Esophagus squamous epithelium (tissue), 5 donors: ENCODE results near the gene ANKRD11. TPM values are rescaled to one million over a fixed set of nuclear protein-coding genes. Genes with fewer than 3 reads are reported as not detected.

Experiments used
- DNase-seq: peaks from one replicate; lab custom pipeline; 2025; lab: John Stamatoyannopoulos, UW
- H3K27ac ChIP-seq, 4 donors: fragments of 200-600 bp; sonication (generic); one replicate each; pipeline ENCODE4 v1.5.1; 2016 to 2019; ENCODE audit warnings: mild to moderate bottlenecking in 1 of 4
- H3K27me3 ChIP-seq, 4 donors: fragments of 200-600 bp; sonication (generic); 1 replicate in 3 of 4; 2 replicates in 1 of 4; pipeline versions ENCODE4 v1.5.1 to v1.6.0; 2017 to 2021; ENCODE audit warnings: antibody characterized with exemption in 1 of 4
- H3K36me3 ChIP-seq, 3 donors: fragments of 200-600 bp; sonication (generic); one replicate each; pipeline ENCODE4 v1.5.1; 2016 to 2019
- H3K4me1 ChIP-seq, 3 donors: fragments of 200-600 bp; sonication (generic); one replicate each; pipeline ENCODE4 v1.5.1; 2017 to 2019
- H3K4me3 ChIP-seq, 4 donors: fragments of 200-600 bp; sonication (generic); 1 replicate in 3 of 4; 2 replicates in 1 of 4; pipeline ENCODE4 v1.5.1; 2016 to 2019; ENCODE audit warnings: mild to moderate bottlenecking in 2 of 4, moderate library complexity in 1 of 4
- H3K9me3 ChIP-seq, 3 donors: fragments of 200-600 bp; sonication (generic); one replicate each; pipeline ENCODE4 v1.5.1; 2016 to 2019
- POLR2A ChIP-seq, 4 donors: fragments of 450-650 bp; IDR thresholded peaks; one replicate each; pipeline ENCODE4 v1.6.1; 2017; ENCODE audit warnings: antibody characterized with exemption in 4 of 4, mild to moderate bottlenecking in 4 of 4, moderate library complexity in 3 of 4
- WGBS, 2 donors: methylation state at CpG; one replicate each; pipeline ENCODE4 v1.1.5; 2018; 5-methylcytosine and 5-hydroxymethylcytosine counted together
- intact Hi-C: fragments of 100-400 bp; cut with DNase I; formaldehyde crosslinking; loops from one replicate; pipeline ENCODE4 v1.15.0; 2022
- total RNA-seq, 4 donors: library from RNA; depleted of rRNA; stranded (reverse); fragments of >200 nt; gene quantifications; one replicate each; pipeline ENCODE4 v1.1.0, GENCODE V29; 2016
- TF ChIP-seq, protein P1 (sequence below), 6 experiments: fragments of 450-650 bp in 4 of 6; fragments of 200-600 bp in 2 of 6; sonication (generic) in 2 of 6; IDR thresholded peaks; one replicate each; pipeline ENCODE4 v1.5.1; 2016 to 2019; ENCODE audit warnings: antibody characterized with exemption in 6 of 6, mild to moderate bottlenecking in 4 of 6, moderate library complexity in 4 of 6
- donor health status: DM: yes; HTN: yes; CAD: no.

The ANKRD11 gene
- total RNA-seq, 4 donors from 2014 or later = 51.0 to 72.7 (median 66.9) TPM

DNA sequence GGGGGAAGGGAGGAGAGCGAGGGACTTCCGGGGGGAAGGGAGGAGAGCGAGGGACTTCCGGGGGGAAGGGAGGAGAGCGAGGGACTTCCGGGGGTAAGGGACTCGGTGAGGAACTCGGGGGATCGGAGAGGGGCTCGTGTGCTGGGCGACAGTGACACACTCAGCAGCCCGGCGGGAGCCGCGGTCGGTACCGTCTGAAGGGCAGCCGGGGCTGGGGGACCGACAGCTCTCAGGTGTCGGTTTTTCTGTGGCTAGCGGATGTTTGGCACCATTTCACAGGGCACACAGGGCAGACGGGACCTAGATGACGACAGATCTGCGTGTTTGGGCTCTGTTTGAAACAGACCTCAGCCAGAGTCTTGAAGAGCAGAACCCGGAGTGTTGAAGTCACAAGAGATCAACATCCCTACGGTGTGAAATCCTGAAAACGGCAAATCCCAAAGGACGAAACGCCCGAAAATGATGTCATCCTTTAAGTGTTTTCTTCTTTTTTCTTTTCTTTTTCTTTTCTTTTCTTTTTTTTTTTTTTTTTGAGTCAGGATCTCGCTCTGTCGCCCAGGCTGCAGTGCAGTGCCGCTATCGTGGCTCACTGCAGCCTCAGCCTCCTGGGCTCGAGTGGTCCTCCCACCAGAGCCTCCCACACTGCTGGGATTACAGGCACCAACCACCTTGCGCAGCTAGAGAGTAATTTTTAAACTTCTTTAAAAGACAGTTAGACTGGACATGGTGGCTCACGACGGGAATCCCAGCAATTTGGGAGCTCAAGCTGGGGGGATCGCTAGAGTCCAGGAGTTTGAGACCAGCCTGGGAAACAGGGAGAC is 249.0 kb downstream of the ANKRD11 start:
- Histone ChIP-seq H3K9me3 (no peaks in the 10 kb centered on the region), H3K27ac (peak overlapping the region; percentile 90 to 98 (median 96)), H3K4me1 (peaks cover 3 to 20% (median 4%) of the 10 kb centered on the region in 3 donors), H3K4me3 (peak overlapping the region; percentile 59 to 83 (median 78)), H3K36me3 (no peaks in the 10 kb centered on the region), H3K27me3 (no peaks in the 10 kb centered on the region)
- DNase-seq = no peak
- TF ChIP-seq, protein P1, sequence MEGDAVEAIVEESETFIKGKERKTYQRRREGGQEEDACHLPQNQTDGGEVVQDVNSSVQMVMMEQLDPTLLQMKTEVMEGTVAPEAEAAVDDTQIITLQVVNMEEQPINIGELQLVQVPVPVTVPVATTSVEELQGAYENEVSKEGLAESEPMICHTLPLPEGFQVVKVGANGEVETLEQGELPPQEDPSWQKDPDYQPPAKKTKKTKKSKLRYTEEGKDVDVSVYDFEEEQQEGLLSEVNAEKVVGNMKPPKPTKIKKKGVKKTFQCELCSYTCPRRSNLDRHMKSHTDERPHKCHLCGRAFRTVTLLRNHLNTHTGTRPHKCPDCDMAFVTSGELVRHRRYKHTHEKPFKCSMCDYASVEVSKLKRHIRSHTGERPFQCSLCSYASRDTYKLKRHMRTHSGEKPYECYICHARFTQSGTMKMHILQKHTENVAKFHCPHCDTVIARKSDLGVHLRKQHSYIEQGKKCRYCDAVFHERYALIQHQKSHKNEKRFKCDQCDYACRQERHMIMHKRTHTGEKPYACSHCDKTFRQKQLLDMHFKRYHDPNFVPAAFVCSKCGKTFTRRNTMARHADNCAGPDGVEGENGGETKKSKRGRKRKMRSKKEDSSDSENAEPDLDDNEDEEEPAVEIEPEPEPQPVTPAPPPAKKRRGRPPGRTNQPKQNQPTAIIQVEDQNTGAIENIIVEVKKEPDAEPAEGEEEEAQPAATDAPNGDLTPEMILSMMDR (IDR thresholded peaks at IDR 0.05) = no peak
- peak in 2 of 4 donors; percentile 73 to 86 for TF ChIP-seq POLR2A (IDR thresholded peaks at IDR 0.05)
- WGBS, 2 donors = 2 to 3% methylated on average over 24 to 35 of the region's 39 CpGs
- intact Hi-C loops = no loop called here

DNA sequence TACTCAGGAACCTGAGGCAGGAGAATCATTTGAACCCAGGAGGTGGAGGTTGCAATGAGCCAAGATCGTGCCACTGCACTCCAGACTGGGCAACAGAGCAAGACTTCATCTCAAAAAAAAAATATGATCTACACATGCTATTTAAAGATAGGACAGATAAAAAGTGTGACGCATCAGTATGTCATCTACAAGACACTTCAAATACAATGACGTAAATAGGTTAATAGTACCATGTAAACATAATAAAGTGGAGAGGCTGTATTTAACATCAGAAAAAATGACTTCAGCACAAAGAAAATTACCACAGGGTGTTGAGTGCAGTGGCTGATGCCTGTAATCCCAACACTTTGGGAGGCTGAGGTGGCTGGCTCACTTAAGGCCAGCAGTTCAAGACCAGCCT is 252.6 kb downstream of the ANKRD11 start:
- no peaks in the 10 kb centered on the region for H3K27me3 ChIP-seq
- TF ChIP-seq, protein P1 (IDR thresholded peaks at IDR 0.05) = no peak
- no peak for TF ChIP-seq POLR2A (IDR thresholded peaks at IDR 0.05)
- no peak for DNase-seq
- no peak overlapping the region for H3K27ac ChIP-seq
- H3K4me1 ChIP-seq = peaks cover 3 to 19% (median 4%) of the 10 kb centered on the region in 3 donors
- intact Hi-C loops = no loop called here
- H3K36me3 ChIP-seq = peaks cover 0 to 20% (median 0%) of the 10 kb centered on the region in 3 donors
- no peaks in the 10 kb centered on the region for H3K9me3 ChIP-seq
- H3K4me3 ChIP-seq = no peak overlapping the region
- 85 to 87% methylated on average over 2 to 3 of the region's 3 CpGs for WGBS, 2 donors

DNA sequence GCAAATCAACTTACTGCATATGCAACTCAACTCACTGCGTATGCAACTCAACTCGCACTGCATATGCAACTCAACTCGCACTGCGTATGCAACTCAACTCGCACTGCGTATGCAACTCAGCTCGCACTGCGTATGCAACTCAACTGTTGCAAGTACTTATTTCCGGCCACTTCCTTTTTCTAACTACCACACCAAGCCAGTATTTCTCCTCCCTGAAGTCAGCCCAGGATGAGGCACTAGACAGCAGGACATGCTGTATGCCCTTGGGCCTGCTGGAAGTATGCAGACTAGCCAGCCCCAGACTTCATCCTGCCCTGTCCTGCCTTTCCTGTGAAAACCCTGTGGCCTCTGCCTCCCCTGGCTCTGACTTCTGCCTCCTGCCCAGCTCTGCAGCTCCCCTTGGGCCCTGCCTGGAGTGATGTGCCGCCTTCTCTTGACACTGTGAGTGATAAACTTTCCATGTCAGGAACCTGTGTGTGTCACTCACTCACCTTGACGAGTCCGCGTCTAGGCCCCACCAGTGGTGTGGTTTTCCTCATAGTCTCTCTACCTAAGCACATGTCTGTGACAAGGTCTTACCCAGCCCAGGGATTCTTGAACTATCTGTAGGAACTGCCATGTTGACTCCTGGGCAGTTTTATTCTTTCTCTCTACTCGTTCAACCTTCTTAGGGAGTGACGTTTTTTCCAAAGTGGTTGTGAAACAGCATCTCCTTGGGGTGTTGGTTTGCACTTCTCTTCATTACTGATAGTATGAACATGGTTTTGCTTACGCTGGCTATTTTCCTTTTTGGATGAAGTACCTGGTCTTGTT is 256.5 kb downstream of the ANKRD11 start:
- no peak for TF ChIP-seq POLR2A (IDR thresholded peaks at IDR 0.05)
- TF ChIP-seq, protein P1 (IDR thresholded peaks at IDR 0.05) = no peak
- H3K4me3 ChIP-seq = no peak overlapping the region
- intact Hi-C loops = no loop called here
- no peaks in the 10 kb centered on the region for H3K4me1 ChIP-seq
- no peaks in the 10 kb centered on the region for H3K27me3 ChIP-seq
- no peaks in the 10 kb centered on the region for H3K9me3 ChIP-seq
- peaks cover 0 to 59% (median 6%) of the 10 kb centered on the region in 3 donors for H3K36me3 ChIP-seq
- 92% methylated on average over 16 of the region's 16 CpGs for WGBS, 2 donors
- no peak overlapping the region for H3K27ac ChIP-seq
- DNase-seq = no peak

DNA sequence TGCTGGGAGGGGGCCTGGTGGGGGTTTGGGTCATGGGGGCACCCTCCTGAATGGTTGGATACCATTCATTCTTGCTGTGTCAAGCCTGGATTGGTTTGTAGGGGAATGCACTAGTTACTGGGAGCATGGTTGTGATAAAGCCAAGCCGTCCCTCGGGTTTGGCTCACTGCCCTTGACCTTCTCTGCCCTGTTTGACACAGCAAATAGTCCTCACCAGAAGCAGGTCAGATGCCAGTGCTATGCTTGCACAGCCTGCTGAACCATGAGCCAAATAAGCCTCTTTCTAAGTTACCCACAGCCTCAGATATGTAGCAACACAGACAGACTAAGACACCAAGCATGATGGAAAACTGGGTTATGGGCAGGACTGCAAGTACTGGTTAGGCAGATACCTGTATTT is 258.3 kb downstream of the ANKRD11 start:
- 80% methylated on average over 1 to 2 of the region's 2 CpGs for WGBS, 2 donors
- H3K36me3 ChIP-seq = peaks cover 14 to 77% (median 15%) of the 10 kb centered on the region in 3 donors
- DNase-seq = no peak

More for the DNA sequence above, 258.3 kb downstream of the ANKRD11 start:
- Histone ChIP-seq H3K27me3 (no peaks in the 10 kb centered on the region), H3K9me3 (no peaks in the 10 kb centered on the region), H3K27ac (no peak overlapping the region), H3K4me3 (no peak overlapping the region), H3K4me1 (no peaks in the 10 kb centered on the region)
- intact Hi-C loops = no loop called here
- TF ChIP-seq, protein P1 (IDR thresholded peaks at IDR 0.05) = no peak
- no peak for TF ChIP-seq POLR2A (IDR thresholded peaks at IDR 0.05)
